Right cardiac atrium (tissue), 5 donors: ENCODE results near the gene ERC1. TPM values are rescaled to one million over a fixed set of nuclear protein-coding genes. Genes with fewer than 3 reads are reported as not detected.

Experiments used
- ATAC-seq, 2 donors: fragments of 200-7000 bp; cut with Tn5 transposase; one replicate each; pipeline versions ENCODE4 v1.8.0 to v1.9.1; 2020; ENCODE audit warnings: moderate library complexity in 2 of 2, mild to moderate bottlenecking in 1 of 2
- DNase-seq, 3 donors: peaks; one replicate each; pipeline ENCODE4 v3.0.0-alpha.2; 2020
- H3K27ac ChIP-seq: one replicate; pipeline ENCODE4 v1.5.1; 2013; ENCODE audit warnings: mild to moderate bottlenecking, low read length, control low read depth, moderate library complexity
- H3K27me3 ChIP-seq: one replicate; pipeline ENCODE4 v1.6.1; 2013; ENCODE audit not compliant: control insufficient read depth, insufficient read depth
- H3K4me1 ChIP-seq: one replicate; pipeline ENCODE4 v1.6.1; 2013; ENCODE audit warnings: low read length; ENCODE audit not compliant: control insufficient read depth, insufficient read depth
- H3K4me3 ChIP-seq: one replicate; pipeline ENCODE4 v1.5.1; 2013; ENCODE audit warnings: low read length, control low read depth
- H3K9me3 ChIP-seq: one replicate; pipeline ENCODE4 v1.6.1; 2013; ENCODE audit warnings: low read length; ENCODE audit not compliant: control insufficient read depth
- WGBS: extraction: QIAGEN DNeasy Blood & Tissue Kit; methylation state at CpG from one replicate; pipeline ENCODE4 v1.1.7; 2013; 5-methylcytosine and 5-hydroxymethylcytosine counted together
- intact Hi-C, 4 donors: fragments of 100-400 bp; cut with DNase I; formaldehyde crosslinking; loops; one replicate each; pipeline versions ENCODE4 v1.11.0 to v1.14.0; 2022 to 2023
- polyA plus RNA-seq: library from polyadenylated mRNA; stranded (reverse); fragments of 200-250 nt; gene quantifications from one replicate; pipeline ENCODE4 v1.2.3, GENCODE V29; 2013
- total RNA-seq, 4 donors: library from RNA; stranded (reverse); fragmentation: NEBNext Ultra II Directional; extraction: Animal tissue kit (Norgen Biotek cat#: 25700); gene quantifications; one replicate each; pipeline ENCODE4 v1.2.1, GENCODE V29; 2021
- donor health status: healthy with polysubstance abuse.
- donor health status: DM: no; HTN: yes; CAD: no.
- donor health status: DM: no; HTN: no; CAD: no.
- donor health status: DM: no; HTN: yes; CAD: no; lungs with severe emphysema.
- donor health status: DM: yes; HTN: yes; CAD: no.

The ERC1 gene
- total and polyA plus RNA-seq, 5 donors: 15.0 to 71.4 (median 62.9) TPM

GRCh38 chr12:1360441-1361210, 369.6 kb downstream of the ERC1 start:
- 79% methylated on average over 2 of the region's 2 CpGs for WGBS
- H3K4me1 ChIP-seq: peaks cover 5% of the 10 kb centered on the region

GRCh38 chr12:1362143-1362662, 371.2 kb downstream of the ERC1 start:
- Histone ChIP-seq H3K4me1 (peaks cover 5% of the 10 kb centered on the region), H3K27me3 (no peaks in the 10 kb centered on the region), H3K27ac (no peak overlapping the region), H3K4me3 (no peak overlapping the region), H3K9me3 (no peaks in the 10 kb centered on the region)
- peak; percentile 43 for ATAC-seq
- intact Hi-C loops: no loop called here
- 62% methylated on average over 6 of the region's 6 CpGs for WGBS
- no peak for DNase-seq

More at GRCh38 chr12:1360441-1361210, 369.6 kb downstream of the ERC1 start:
- Histone ChIP-seq H3K4me3 (no peak overlapping the region), H3K27ac (no peak overlapping the region), H3K27me3 (no peaks in the 10 kb centered on the region), H3K9me3 (no peaks in the 10 kb centered on the region)
- no peak for ATAC-seq
- DNase-seq: no peak
- intact Hi-C loops: no loop called here

DNA sequence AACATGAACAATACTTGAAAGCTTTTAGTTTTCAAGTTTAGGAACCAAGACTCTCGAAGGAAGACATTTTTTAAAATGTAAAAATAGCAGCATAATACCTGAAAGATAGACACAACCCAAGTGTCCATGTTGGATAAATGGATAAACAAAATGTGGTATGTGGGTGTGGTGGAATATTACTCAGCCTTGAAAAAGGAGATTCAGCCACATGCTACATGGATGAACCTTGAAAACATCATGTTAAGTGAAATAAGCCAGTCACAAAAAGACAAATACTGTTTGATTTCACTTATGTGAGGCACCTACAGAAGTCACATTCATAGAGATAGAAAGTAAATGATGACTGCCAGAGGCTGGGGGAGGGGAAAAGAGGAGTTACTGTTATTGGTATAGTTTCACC, 374.7 kb downstream of the ERC1 start:
- H3K4me1 ChIP-seq: peaks cover 5% of the 10 kb centered on the region
- 99% methylated on average over 1 of the region's 1 CpG for WGBS

GRCh38 chr12:1367331-1368291, 376.6 kb downstream of the ERC1 start:
- Histone ChIP-seq H3K4me1 (peaks cover 8% of the 10 kb centered on the region), H3K9me3 (no peaks in the 10 kb centered on the region), H3K4me3 (no peak overlapping the region), H3K27me3 (no peaks in the 10 kb centered on the region), H3K27ac (no peak overlapping the region)
- ATAC-seq: no peak
- 87% methylated on average over 10 of the region's 10 CpGs for WGBS
- intact Hi-C loops: no loop called here
- DNase-seq: no peak

More for the DNA sequence above, 374.7 kb downstream of the ERC1 start:
- Histone ChIP-seq H3K27ac (no peak overlapping the region), H3K27me3 (no peaks in the 10 kb centered on the region), H3K4me3 (no peak overlapping the region), H3K9me3 (no peaks in the 10 kb centered on the region)
- ATAC-seq (no peak), DNase-seq (no peak)
- intact Hi-C loops: no loop called here

- Histone ChIP-seq H3K4me3 (no peak overlapping the region), H3K27me3 (no peaks in the 10 kb centered on the region), H3K9me3 (no peaks in the 10 kb centered on the region), H3K4me1 (peaks cover 3% of the 10 kb centered on the region), H3K27ac (peak overlapping the region; percentile 53)
- intact Hi-C loops: no loop called here
- WGBS: 60% methylated on average over 5 of the region's 5 CpGs
- ATAC-seq (peak; percentile 79 to 86), DNase-seq (no peak)
Observed at GRCh38 chr12:1369460-1369859, 378.4 kb downstream of the ERC1 start.

GRCh38 chr12:1369938-1370500, 379.0 kb downstream of the ERC1 start:
- Histone ChIP-seq H3K9me3 (no peaks in the 10 kb centered on the region), H3K27me3 (no peaks in the 10 kb centered on the region), H3K4me3 (no peak overlapping the region), H3K4me1 (peaks cover 3% of the 10 kb centered on the region), H3K27ac (no peak overlapping the region)
- ATAC-seq (no peak), DNase-seq (no peak)
- WGBS: 90% methylated on average over 1 of the region's 1 CpG
- intact Hi-C loops: no loop called here

GRCh38 chr12:1373901-1374735, 383.1 kb downstream of the ERC1 start:
- no peak for ATAC-seq
- Histone ChIP-seq H3K27me3 (no peaks in the 10 kb centered on the region), H3K4me3 (no peak overlapping the region), H3K4me1 (peaks cover 3% of the 10 kb centered on the region), H3K9me3 (no peaks in the 10 kb centered on the region), H3K27ac (no peak overlapping the region)
- no peak for DNase-seq
- intact Hi-C loops: no loop called here
- WGBS: 63% methylated on average over 8 of the region's 8 CpGs

GRCh38 chr12:1375323-1375722, 384.3 kb downstream of the ERC1 start:
- Histone ChIP-seq H3K27ac (no peak overlapping the region), H3K4me1 (peaks cover 3% of the 10 kb centered on the region), H3K9me3 (no peaks in the 10 kb centered on the region), H3K27me3 (no peaks in the 10 kb centered on the region), H3K4me3 (no peak overlapping the region)
- peak in 1 of 2 donors; percentile 29 for ATAC-seq
- intact Hi-C loops: no loop called here
- no peak for DNase-seq
- 81% methylated on average over 6 of the region's 6 CpGs for whole genome bisulfite sequencing

DNA sequence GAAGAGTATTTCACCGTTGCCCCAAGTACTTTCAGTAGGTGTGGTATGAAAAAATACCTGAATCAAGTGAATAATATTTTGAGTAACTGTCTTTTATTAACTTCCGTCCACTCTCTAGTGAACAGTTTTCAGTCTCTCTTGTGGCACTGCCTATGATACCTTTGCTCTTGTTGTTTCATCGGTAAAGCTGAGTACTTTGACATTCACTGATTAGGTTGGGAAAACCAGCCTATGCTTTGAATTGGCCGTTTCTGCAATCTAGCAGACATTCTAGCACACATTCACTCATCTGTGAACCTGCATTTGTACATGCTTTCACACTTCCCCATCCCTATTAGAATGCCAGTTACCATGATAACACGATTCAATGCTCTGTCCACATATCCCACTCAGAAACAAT, 386.1 kb downstream of the ERC1 start:
- no peak for DNase-seq
- no peak overlapping the region for H3K27ac ChIP-seq
- intact Hi-C loops: no loop called here
- H3K9me3 ChIP-seq: no peaks in the 10 kb centered on the region
- H3K4me1 ChIP-seq: no peaks in the 10 kb centered on the region
- WGBS: 95% methylated on average over 5 of the region's 5 CpGs
- no peak for ATAC-seq
- no peaks in the 10 kb centered on the region for H3K27me3 ChIP-seq
- no peak overlapping the region for H3K4me3 ChIP-seq

- Histone ChIP-seq H3K4me1 (no peaks in the 10 kb centered on the region), H3K27me3 (no peaks in the 10 kb centered on the region), H3K27ac (no peak overlapping the region), H3K4me3 (no peak overlapping the region), H3K9me3 (no peaks in the 10 kb centered on the region)
- no peak for DNase-seq
- intact Hi-C loops: no loop called here
- no peak for ATAC-seq
- WGBS: 82% methylated on average over 3 of the region's 3 CpGs
Observed at GRCh38 chr12:1377681-1378080, 386.7 kb downstream of the ERC1 start.
